NCI-H526 (cell line): ENCODE measurements around the gene RAB12.
A peak's percentile ranks its signal among the peaks of the same experiment; 100 is the strongest.
"Not testable (repeated sequence)": the region's sequence is repeated elsewhere in the genome, so short reads cannot be mapped to it uniquely, and the experiment has no call there.

Experiments
- DNase-seq, 2 experiments: peaks; one replicate each; lab custom pipeline; 2025; lab: John Stamatoyannopoulos, UW

Gene RAB12

DNA sequence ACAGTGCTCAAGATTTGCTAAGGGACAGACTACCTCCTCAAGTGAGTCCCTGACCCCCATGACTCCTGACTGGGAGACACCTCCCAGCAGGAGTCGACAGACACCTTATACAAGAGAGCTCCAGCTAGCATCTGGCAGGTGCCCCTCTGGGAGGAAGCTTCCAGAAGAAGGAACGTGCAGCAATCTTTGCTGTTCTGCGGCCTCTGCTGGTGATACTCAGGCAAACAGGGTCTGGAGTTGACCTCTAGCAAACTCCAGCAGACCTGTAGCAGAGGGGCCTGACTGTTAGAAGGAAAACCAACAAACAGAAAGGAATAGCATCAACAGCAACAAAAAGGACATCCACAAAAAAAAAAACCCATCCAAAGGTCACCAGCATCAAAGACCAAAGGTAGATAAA is 38.1 kb downstream of the RAB12 start:
- DNase-seq, result not testable (repeated sequence)

DNA sequence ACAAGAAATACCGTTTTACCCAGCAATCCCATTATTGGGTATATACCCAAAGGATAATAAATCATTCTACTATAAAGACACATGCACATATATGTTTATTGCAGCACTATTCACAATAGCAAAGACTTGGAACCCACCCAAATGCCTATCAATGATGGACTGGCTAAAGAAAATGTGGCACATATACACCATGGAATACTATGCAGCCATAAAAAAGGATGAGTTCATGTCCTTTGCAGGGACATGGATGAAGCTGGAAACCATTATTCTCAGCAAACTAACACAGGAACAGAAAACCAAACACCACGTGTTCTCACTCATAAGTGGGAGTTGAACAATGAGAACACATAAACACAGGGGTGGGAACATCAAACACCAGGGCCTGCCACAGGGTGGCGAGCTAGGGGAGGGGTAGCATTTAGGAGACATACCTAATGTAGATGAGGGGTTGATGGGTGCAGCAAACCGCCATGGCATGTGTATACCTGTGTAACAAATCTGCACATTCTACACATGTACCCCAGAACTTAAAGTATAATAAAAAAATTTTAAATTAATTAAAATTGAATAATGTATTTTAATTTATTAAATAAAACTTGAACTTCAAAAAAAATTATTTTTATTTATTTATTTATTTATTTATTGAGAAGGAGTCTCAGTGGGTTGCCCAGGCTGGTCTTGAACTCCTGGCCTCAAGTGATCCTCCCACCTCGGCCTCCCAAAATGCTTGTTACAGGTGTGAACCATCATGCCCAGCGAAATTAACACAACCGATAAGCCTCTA is 42.4 kb downstream of the RAB12 start:
- DNase-seq, result not testable (repeated sequence)

GRCh38 chr18:8654503-8655451 is 45.5 kb downstream of the RAB12 start:
- DNase-seq, result peak in 1 of 2 experiments; percentile 30

GRCh38 chr18:8656232-8656631 is 47.0 kb downstream of the RAB12 start:
- DNase-seq, result no peak

GRCh38 chr18:8657050-8657820 is 48.0 kb downstream of the RAB12 start:
- DNase-seq, result peak in 1 of 2 experiments; percentile 34

- no peak for DNase-seq
Observed at GRCh38 chr18:8657873-8658470, 48.7 kb downstream of the RAB12 start.

DNA sequence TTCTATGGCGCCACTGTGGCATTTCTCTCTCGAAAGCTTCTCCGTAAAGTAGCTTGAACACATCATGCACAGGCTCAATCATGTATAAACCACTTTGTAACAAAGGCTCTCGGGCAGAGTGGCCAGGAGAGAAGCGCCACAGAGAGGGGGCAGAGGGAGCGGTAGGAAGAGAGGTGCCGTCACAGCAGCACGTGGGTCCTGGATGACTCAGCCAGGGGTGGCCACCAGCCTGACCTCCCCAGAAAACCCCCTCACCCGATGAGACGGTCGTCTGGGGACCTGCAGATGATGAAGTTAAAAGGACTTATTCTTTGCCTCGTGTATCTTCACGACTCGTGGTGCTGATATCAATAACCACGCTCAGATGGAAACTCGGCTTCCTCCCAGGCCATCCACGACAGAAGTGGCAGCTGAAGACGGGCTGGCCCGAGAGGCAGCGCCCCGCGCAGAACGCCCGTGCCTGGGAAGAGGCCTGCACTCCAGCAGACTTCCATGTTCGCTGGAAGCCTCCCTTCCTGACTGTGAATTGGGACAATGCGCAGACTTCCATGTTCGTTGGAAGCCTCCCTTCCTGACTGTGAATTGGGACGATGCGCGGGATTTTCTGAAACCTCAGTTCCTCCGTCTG is 49.7 kb downstream of the RAB12 start:
- DNase-seq, result no peak

DNA sequence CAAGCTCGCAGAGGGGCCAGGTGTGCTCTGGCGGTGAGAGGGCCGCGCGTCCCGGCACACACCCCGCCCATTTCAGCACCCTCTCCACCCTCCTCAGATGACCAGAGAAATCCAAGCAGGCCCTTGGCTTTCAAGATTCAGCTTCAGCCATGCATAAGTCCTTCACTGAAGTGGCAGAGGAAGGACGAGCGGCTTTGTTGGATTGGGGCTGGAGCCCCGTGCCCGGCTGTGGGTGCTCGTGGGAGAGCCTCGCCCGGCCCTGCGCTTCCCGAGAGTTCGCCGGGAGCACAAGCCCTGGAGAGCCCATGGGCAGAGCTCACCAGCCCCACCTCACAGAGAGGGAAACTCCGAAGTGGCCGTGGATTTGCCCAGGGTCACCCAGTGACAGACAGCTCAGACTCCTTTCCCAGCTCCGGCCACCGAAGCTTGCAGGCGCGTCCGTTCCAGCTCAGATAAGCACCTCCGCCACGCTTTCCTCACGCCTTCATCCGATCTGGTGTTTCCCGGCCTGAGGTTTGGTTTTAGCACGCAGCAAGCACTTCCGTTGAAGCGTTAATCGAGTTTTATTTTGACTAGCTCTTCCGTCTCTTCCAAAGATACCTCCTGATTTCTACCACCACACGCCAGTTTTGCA is 50.5 kb downstream of the RAB12 start:
- no peak for DNase-seq

GRCh38 chr18:8660316-8660715 is 51.1 kb downstream of the RAB12 start:
- DNase-seq, result no peak

- peak; percentile 94 to 97 for DNase-seq
Observed at GRCh38 chr18:8661754-8662559, 52.7 kb downstream of the RAB12 start.

DNA sequence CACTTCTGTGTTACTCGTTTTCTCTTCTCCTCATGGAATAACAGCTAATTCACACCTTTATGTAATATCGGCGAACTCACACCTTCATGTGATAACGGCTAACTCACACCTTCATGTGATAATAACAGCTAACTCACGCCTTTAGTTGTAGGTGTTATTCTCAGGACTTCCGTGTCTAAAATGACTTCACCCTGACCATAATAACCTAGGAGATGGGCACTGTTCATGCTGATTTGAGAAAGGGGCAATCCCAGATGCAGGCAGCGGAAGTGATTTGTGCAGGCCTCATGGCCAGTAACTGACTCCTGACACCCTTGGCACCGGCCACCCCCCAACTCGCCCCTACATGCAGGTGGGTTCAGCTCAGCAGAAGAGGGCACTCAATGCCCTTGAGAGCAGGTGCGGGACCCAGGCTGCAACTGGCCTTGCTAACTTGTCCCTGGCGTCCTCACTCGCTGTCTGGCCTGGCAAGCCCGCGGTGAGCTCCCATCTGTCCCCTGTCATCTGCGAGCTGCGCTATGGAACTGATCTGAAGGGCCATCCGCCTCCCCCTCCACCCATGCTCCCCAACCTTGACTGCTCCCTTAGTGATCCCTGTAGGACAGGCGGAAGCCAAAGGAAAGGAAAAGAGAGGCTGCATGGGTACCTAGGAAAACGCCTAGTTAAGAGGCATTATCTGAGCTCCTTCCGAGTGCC is 53.5 kb downstream of the RAB12 start:
- DNase-seq, result peak; percentile 78

- DNase-seq, result no peak
Observed at GRCh38 chr18:8667846-8668245, 58.6 kb downstream of the RAB12 start.

DNA sequence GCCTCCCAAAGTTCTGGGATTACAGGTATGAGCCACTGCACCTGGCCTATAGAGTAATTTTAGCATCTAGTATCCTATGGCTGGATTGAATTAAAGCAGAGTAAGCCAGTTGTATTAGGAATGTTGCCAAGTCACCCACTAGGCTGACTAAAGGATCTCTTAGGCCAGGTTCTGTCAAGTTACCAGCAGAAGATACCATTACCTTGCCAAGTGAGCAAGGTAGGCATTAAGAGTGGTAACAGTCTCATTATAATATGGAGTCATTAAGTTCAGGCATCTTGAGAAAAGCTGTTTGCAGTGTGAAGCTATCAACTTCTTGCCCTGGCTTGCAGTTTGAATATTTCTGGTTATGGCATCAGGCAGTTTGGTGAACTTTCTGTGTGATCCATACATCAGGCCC is 59.1 kb downstream of the RAB12 start:
- DNase-seq, result no peak

- DNase-seq, result no peak
Observed at GRCh38 chr18:8669571-8669970, 60.3 kb downstream of the RAB12 start.

DNA sequence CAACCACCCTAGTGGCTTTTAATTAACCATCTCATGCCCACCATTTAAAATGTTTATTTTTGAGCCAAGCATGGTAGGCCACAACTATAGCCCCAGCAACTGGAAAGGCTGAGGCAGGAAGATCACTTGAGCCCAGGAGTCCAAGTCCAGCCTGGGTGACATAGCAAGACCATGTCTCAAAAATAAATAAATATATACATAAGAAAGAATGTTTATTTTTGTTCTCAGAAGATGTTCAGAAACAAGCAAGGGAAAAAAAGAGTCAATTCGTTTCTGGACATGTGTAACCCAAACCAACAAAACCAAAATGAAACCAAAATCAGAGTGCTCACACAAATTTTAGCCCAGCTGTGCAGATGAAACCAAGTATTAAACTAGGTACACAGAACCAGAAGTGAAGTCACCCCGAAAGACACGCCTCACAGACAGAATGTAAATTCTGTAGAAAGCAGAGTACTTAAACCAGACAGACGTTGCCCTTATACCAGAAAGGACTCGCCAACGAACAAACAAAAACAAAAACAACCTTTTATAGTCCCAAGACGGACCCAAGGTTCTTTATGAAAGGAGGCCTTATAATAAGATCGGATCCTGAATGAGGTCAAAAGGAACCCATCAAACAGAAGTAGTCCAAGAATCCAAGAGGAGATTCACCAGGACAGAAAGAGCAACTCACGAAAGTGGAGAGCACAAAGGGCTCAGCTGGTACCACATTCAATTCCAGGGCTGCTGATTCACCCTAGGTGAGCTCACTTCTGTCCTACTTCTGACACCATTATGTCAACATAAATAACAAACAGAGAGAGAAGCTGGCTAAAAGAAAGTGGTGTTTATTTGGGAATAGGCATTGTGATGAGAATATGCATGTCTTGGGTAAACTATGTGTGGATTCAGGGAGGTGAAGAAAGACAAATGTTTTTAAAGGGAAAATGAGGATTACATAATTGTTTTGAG is 64.3 kb downstream of the RAB12 start:
- DNase-seq, result no peak

GRCh38 chr18:8675057-8675456 is 65.8 kb downstream of the RAB12 start:
- DNase-seq, result no peak

DNA sequence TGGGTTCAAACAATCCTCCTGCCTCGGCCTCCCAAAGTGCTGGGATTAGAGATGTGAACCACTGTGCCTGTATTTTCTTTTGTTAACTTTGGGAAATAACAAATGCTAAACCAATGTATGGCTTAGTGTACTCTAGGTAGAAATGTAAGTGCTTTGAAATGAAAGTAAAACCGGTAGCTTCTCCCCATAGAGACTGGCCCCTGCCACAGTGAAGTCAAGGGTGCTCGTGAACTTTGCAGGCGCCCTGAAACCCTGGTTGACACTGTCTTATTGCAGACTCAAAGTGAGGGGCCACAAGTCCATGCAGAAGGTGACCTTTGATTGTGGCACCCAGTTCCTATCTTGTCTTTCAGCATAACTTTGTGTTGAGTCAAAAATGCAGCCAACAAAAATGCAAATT is 72.0 kb downstream of the RAB12 start:
- DNase-seq, result no peak

DNA sequence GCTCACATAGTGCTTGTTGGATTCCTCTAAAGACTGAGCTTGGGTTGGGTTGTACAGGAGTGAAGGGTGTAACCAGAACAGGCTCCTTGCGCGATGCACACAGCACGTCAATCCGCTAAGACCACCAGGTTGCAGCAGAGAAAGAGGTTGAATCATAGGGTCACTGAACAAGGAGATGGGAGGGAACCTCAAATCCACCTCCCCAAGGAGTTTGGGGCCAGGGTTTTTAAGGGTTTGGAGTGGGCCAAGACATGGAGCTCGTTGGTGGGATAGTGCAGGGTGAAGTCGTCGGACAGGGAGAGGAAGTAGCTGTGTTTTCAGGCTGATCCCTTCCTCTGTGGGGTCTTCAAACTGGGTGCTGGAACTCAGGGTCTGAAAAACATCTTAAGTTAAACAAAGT is 75.3 kb downstream of the RAB12 start:
- no peak for DNase-seq
